ENCODE results near the gene TIAM1.

Gene TIAM1

GRCh38 chr21:31162079-31162699, 181.9 kb downstream of the TIAM1 start:
- no peak for DNase-seq

GRCh38 chr21:31161157-31161556, 182.9 kb downstream of the TIAM1 start:
- DNase-seq = no peak

GRCh38 chr21:31159808-31160207, 184.3 kb downstream of the TIAM1 start:
- no peak for DNase-seq

- DNase-seq = no peak
Observed at GRCh38 chr21:31158789-31159581, 185.1 kb downstream of the TIAM1 start.

GRCh38 chr21:31157756-31158155, 186.3 kb downstream of the TIAM1 start:
- no peak for DNase-seq

GRCh38 chr21:31156662-31157061, 187.4 kb downstream of the TIAM1 start:
- DNase-seq = no peak

GRCh38 chr21:31156169-31156568, 187.9 kb downstream of the TIAM1 start:
- no peak for DNase-seq

GRCh38 chr21:31151156-31152045, 192.7 kb downstream of the TIAM1 start:
- DNase-seq = no peak

- DNase-seq = no peak
Observed at GRCh38 chr21:31145274-31145673, 198.8 kb downstream of the TIAM1 start.

GRCh38 chr21:31143036-31143435, 201.0 kb downstream of the TIAM1 start:
- DNase-seq = no peak

GRCh38 chr21:31142600-31142999, 201.5 kb downstream of the TIAM1 start:
- DNase-seq = peak; percentile 16

GRCh38 chr21:31141389-31142000, 202.6 kb downstream of the TIAM1 start:
- no peak for DNase-seq

GRCh38 chr21:31140676-31141075, 203.4 kb downstream of the TIAM1 start:
- no peak for DNase-seq

GRCh38 chr21:31140025-31140424, 204.0 kb downstream of the TIAM1 start:
- DNase-seq = no peak

GRCh38 chr21:31137960-31138359, 206.1 kb downstream of the TIAM1 start:
- no peak for DNase-seq

GRCh38 chr21:31136891-31137290, 207.2 kb downstream of the TIAM1 start:
- peak; percentile 71 for DNase-seq

- DNase-seq = no peak
Observed at GRCh38 chr21:31135531-31136184, 208.4 kb downstream of the TIAM1 start.

- no peak for DNase-seq
Observed at GRCh38 chr21:31133243-31133830, 210.7 kb downstream of the TIAM1 start.

- no peak for DNase-seq
Observed at GRCh38 chr21:31132574-31133242, 211.4 kb downstream of the TIAM1 start.

GRCh38 chr21:31130821-31131220, 213.2 kb downstream of the TIAM1 start:
- no peak for DNase-seq

GRCh38 chr21:31128234-31128633, 215.8 kb downstream of the TIAM1 start:
- no peak for DNase-seq

GRCh38 chr21:31124010-31124409, 220.1 kb downstream of the TIAM1 start:
- no peak for DNase-seq

Data from NCI-H2171 treated with DMSO at 0.1 percent for 48 hours (cell line).